HEK293 (cell line): ENCODE data around the gene SCTR.

Experiments used
- CTCF ChIA-PET: fragments of 350-600 bp; formaldehyde crosslinking; extraction: SDS; loops from one replicate; lab custom pipeline; 2021; ENCODE audit warnings: antibody characterized with exemption; lab: Yijun Ruan, JAX
- POLR2A ChIA-PET: fragments of 300-600 bp; formaldehyde crosslinking; extraction: SDS; loops from one replicate; lab custom pipeline; 2020; ENCODE audit warnings: antibody characterized with exemption, inconsistent platforms; lab: Yijun Ruan, JAX
- H3K27ac ChIP-seq: fragments of 200-500 bp; sonication (Bioruptor generic); 2 replicates; pipeline ENCODE4 v1.5.1; 2014; ENCODE audit warnings: low read depth, low read length, control low read depth, inconsistent platforms; ENCODE audit errors: extremely low read depth
- H3K36me3 ChIP-seq, 2 experiments: fragments of 200-500 bp in 1 of 2; sonication (Bioruptor generic) in 1 of 2; 1 replicate in 1 of 2; 2 replicates in 1 of 2; pipeline ENCODE4 v1.5.1; 2014 to 2017; ENCODE audit warnings: inconsistent platforms in 2 of 2, low read length in 2 of 2; ENCODE audit not compliant: control insufficient read depth in 2 of 2, insufficient read depth in 1 of 2
- H3K4me1 ChIP-seq: fragments of 200-500 bp; sonication (Bioruptor generic); 2 replicates; pipeline ENCODE4 v1.5.1; 2014; ENCODE audit warnings: mild to moderate bottlenecking, low read length, inconsistent platforms; ENCODE audit not compliant: control insufficient read depth, insufficient read depth
- H3K4me3 ChIP-seq: 2 replicates; pipeline ENCODE4 v1.5.1; 2011; ENCODE audit warnings: low read depth, mild to moderate bottlenecking, control low read depth, low read length, moderate library complexity
- H3K9me3 ChIP-seq: fragments of 200-500 bp; sonication (Bioruptor generic); 2 replicates; pipeline ENCODE4 v1.5.1; 2014; ENCODE audit warnings: low read depth, low read length, inconsistent platforms; ENCODE audit not compliant: control insufficient read depth, insufficient read depth
- KLF9 ChIP-seq: fragments of 450-650 bp; formaldehyde crosslinking; IDR thresholded peaks from 2 replicates; pipeline ENCODE4 v1.5.1; 2016; ENCODE audit warnings: missing biosample characterization, missing genetic modification characterization, low read depth
- PRDM10 ChIP-seq: fragments of 450-650 bp; formaldehyde crosslinking; IDR thresholded peaks from 2 replicates; pipeline ENCODE4 v1.5.1; 2016; ENCODE audit warnings: missing biosample characterization, missing genetic modification characterization
- SP2 ChIP-seq: fragments of 450-650 bp; formaldehyde crosslinking; IDR thresholded peaks from 2 replicates; pipeline ENCODE4 v1.5.1; 2016; ENCODE audit warnings: missing biosample characterization, missing genetic modification characterization
- YY2 ChIP-seq: fragments of 450-650 bp; formaldehyde crosslinking; IDR thresholded peaks from 2 replicates; pipeline ENCODE4 v1.5.1; 2016; ENCODE audit warnings: missing biosample characterization, missing genetic modification characterization
- ZBTB8A ChIP-seq: fragments of 450-650 bp; formaldehyde crosslinking; IDR thresholded peaks from 2 replicates; pipeline ENCODE4 v1.5.1; 2016; ENCODE audit warnings: missing biosample characterization, missing genetic modification characterization
- ZEB2 ChIP-seq: fragments of 450-650 bp; formaldehyde crosslinking; IDR thresholded peaks from 2 replicates; pipeline ENCODE4 v1.5.1; 2016; ENCODE audit warnings: missing biosample characterization, missing genetic modification characterization
- ZFP3 ChIP-seq: fragments of 450-650 bp; formaldehyde crosslinking; IDR thresholded peaks from 2 replicates; pipeline ENCODE4 v1.5.1; 2016; ENCODE audit warnings: low read depth, missing biosample characterization, missing genetic modification characterization
- ZNF114 ChIP-seq: fragments of 450-650 bp; formaldehyde crosslinking; IDR thresholded peaks from 2 replicates; pipeline ENCODE4 v1.5.0; 2017; ENCODE audit warnings: missing biosample characterization, missing genetic modification characterization
- ZNF121 ChIP-seq: fragments of 450-650 bp; formaldehyde crosslinking; IDR thresholded peaks from 2 replicates; pipeline ENCODE4 v1.5.1; 2016; ENCODE audit warnings: missing biosample characterization, missing genetic modification characterization
- ZNF184 ChIP-seq: fragments of 450-650 bp; IDR thresholded peaks from 2 replicates; pipeline ENCODE4 v1.5.1; 2018; ENCODE audit warnings: missing biosample characterization, mild to moderate bottlenecking, missing genetic modification characterization
- ZNF202 ChIP-seq: fragments of 450-650 bp; formaldehyde crosslinking; IDR thresholded peaks from 2 replicates; pipeline ENCODE4 v1.5.1; 2016; ENCODE audit warnings: missing biosample characterization, missing genetic modification characterization, borderline replicate concordance
- ZNF214 ChIP-seq: fragments of 450-650 bp; formaldehyde crosslinking; IDR thresholded peaks from 2 replicates; pipeline ENCODE4 v1.5.1; 2017; ENCODE audit warnings: missing biosample characterization, mild to moderate bottlenecking, missing genetic modification characterization, borderline replicate concordance
- ZNF354C ChIP-seq: fragments of 450-650 bp; formaldehyde crosslinking; IDR thresholded peaks from 2 replicates; pipeline ENCODE4 v1.5.1; 2016; ENCODE audit warnings: missing biosample characterization, missing genetic modification characterization, low read depth, borderline replicate concordance
- ZNF433 ChIP-seq: fragments of 450-650 bp; formaldehyde crosslinking; IDR thresholded peaks from 2 replicates; pipeline ENCODE4 v1.5.1; 2016; ENCODE audit warnings: missing biosample characterization, missing genetic modification characterization, low read depth
- ZNF530 ChIP-seq: fragments of 450-650 bp; formaldehyde crosslinking; IDR thresholded peaks from 2 replicates; pipeline ENCODE4 v1.5.1; 2016; ENCODE audit warnings: low read depth, missing biosample characterization, missing genetic modification characterization
- ZNF544 ChIP-seq: fragments of 450-650 bp; formaldehyde crosslinking; IDR thresholded peaks from 2 replicates; pipeline ENCODE4 v1.5.0; 2017; ENCODE audit warnings: missing biosample characterization, missing genetic modification characterization
- ZNF558 ChIP-seq: fragments of 450-650 bp; formaldehyde crosslinking; IDR thresholded peaks from 2 replicates; pipeline ENCODE4 v1.5.1; 2016; ENCODE audit warnings: missing biosample characterization, missing genetic modification characterization
- ZNF596 ChIP-seq: fragments of 450-650 bp; IDR thresholded peaks from 2 replicates; pipeline ENCODE4 v1.5.0; 2018; ENCODE audit warnings: missing biosample characterization, mild to moderate bottlenecking, missing genetic modification characterization, moderate library complexity
- ZNF623 ChIP-seq: fragments of 450-650 bp; formaldehyde crosslinking; IDR thresholded peaks from 2 replicates; pipeline ENCODE4 v1.5.1; 2016; ENCODE audit warnings: missing biosample characterization, missing genetic modification characterization
- ZNF670 ChIP-seq: fragments of 450-650 bp; formaldehyde crosslinking; IDR thresholded peaks from 2 replicates; pipeline ENCODE4 v1.5.1; 2016; ENCODE audit warnings: missing biosample characterization, missing genetic modification characterization, low read depth
- ZNF791 ChIP-seq: fragments of 450-650 bp; formaldehyde crosslinking; IDR thresholded peaks from 2 replicates; pipeline ENCODE4 v1.5.1; 2016; ENCODE audit warnings: missing biosample characterization, missing genetic modification characterization
- ZNF830 ChIP-seq: fragments of 450-650 bp; IDR thresholded peaks from 2 replicates; pipeline ENCODE4 v1.5.0; 2018; ENCODE audit warnings: missing biosample characterization, missing genetic modification characterization, low read depth, mild to moderate bottlenecking, moderate library complexity
- ZNF837 ChIP-seq: fragments of 450-650 bp; formaldehyde crosslinking; IDR thresholded peaks from 2 replicates; pipeline ENCODE4 v1.5.1; 2016; ENCODE audit warnings: missing biosample characterization, missing genetic modification characterization

SCTR gene

GRCh38 chr2:119455066-119455718 is 69.1 kb downstream of the SCTR start:
- CTCF ChIA-PET, result interaction anchor here (0.6 to 1.2 kb wide), 4 partner anchors 17 to 22 kb away, joined by 3 to 4 read pairs (median 4); no protein-coding TSS in a partner anchor
- POLR2A ChIA-PET, result no interaction called here
- no peak for TF ChIP-seq ZNF544 (tag by site-specific recombination)
- TF ChIP-seq ZNF830 (tag by site-specific recombination), result no peak
- TF ChIP-seq ZNF184 (tag by site-specific recombination), result no peak
- TF ChIP-seq ZNF670 (tag by site-specific recombination), result no peak
- TF ChIP-seq SP2, result no peak
- no peak for TF ChIP-seq ZNF121
- no peak for TF ChIP-seq ZEB2 (tag by site-specific recombination)
- no peak for TF ChIP-seq ZNF837 (tag by site-specific recombination)
- no peak for TF ChIP-seq ZNF433
- no peak for TF ChIP-seq ZNF114 (tag by site-specific recombination)
- no peaks in the 10 kb centered on the region for H3K36me3 ChIP-seq
- no peak overlapping the region for H3K4me3 ChIP-seq
- H3K9me3 ChIP-seq, result no peaks in the 10 kb centered on the region
- H3K27ac ChIP-seq, result no peak overlapping the region
- no peaks in the 10 kb centered on the region for H3K4me1 ChIP-seq

- no peak for TF ChIP-seq ZNF184 (tag by site-specific recombination)
- no peak for TF ChIP-seq ZNF623 (tag by site-specific recombination)
- no peak for TF ChIP-seq ZNF558 (tag by site-specific recombination)
- TF ChIP-seq PRDM10 (tag by site-specific recombination), result no peak
- no peak for TF ChIP-seq ZNF791 (tag by site-specific recombination)
- no peak for TF ChIP-seq ZNF214 (tag by site-specific recombination)
- no peak for TF ChIP-seq KLF9
- no peak for TF ChIP-seq ZNF202 (tag by site-specific recombination)
- TF ChIP-seq ZBTB8A, result no peak
- TF ChIP-seq ZNF530, result no peak
- no peak for TF ChIP-seq ZNF596 (tag by site-specific recombination)
- TF ChIP-seq ZNF433, result no peak
- no peak for TF ChIP-seq ZNF830 (tag by site-specific recombination)
- no peak for TF ChIP-seq YY2
- no peak for TF ChIP-seq ZFP3 (tag by site-specific recombination)
- TF ChIP-seq ZNF354C (tag by site-specific recombination), result no peak
- TF ChIP-seq, all 188 proteins: peak for 0
- H3K4me1 ChIP-seq, result no peaks in the 10 kb centered on the region
- no peak overlapping the region for H3K4me3 ChIP-seq
- no peaks in the 10 kb centered on the region for H3K36me3 ChIP-seq
- CTCF ChIA-PET, result interaction anchor here (0.6 to 1.0 kb wide), 2 partner anchors 18 to 23 kb away, joined by 3 to 4 read pairs; no protein-coding TSS in a partner anchor
- H3K9me3 ChIP-seq, result no peaks in the 10 kb centered on the region
- POLR2A ChIA-PET, result no interaction called here
- H3K27ac ChIP-seq, result no peak overlapping the region
Measured at GRCh38 chr2:119453972-119454593, 70.2 kb downstream of the SCTR start.
